H1 (cell line): ENCODE results near the gene CCDC12. TPM values are rescaled to one million over a fixed set of nuclear protein-coding genes. Genes with fewer than 3 reads are reported as not detected.

ENCODE experiments used
- CTCF ChIA-PET: fragments of 300-600 bp; sonication (Branson Sonifier 250); formaldehyde crosslinking; loops from one replicate; lab custom pipeline; 2021; ENCODE audit not compliant: partially characterized antibody; lab: Charles Lee
- POLR2A ChIA-PET: fragments of 300-600 bp; sonication (Branson Sonifier 250); formaldehyde crosslinking; loops from one replicate; lab custom pipeline; 2021; ENCODE audit warnings: inconsistent platforms; ENCODE audit not compliant: partially characterized antibody; lab: Charles Lee
- DNase-seq, 2 experiments: peaks; one replicate each; pipeline versions ENCODE4 v3.0.0 to v3.0.0-alpha.2; 2010 to 2022; ENCODE audit warnings: low spot score in 2 of 2, low read depth in 1 of 2, mixed read lengths in 1 of 2
- FAIRE-seq: peaks from 2 replicates; lab custom pipeline; 2011; peaks lifted over from hg19 to GRCh38; lab: Jason Lieb, UNC
- H2AFZ ChIP-seq: 2 replicates; pipeline ENCODE4 v1.8.1; 2012; ENCODE audit warnings: low read length, inconsistent platforms
- H2AK5ac ChIP-seq: 2 replicates; pipeline ENCODE4 v1.6.1; 2013; ENCODE audit warnings: low read depth, low read length
- H2BK120ac ChIP-seq: replicated peaks from 2 replicates; pipeline ENCODE3; 2013; ENCODE audit warnings: low read depth, low read length, inconsistent platforms
- H2BK12ac ChIP-seq: 2 replicates; pipeline ENCODE4 v1.6.1; 2013; ENCODE audit warnings: low read depth, low read length
- H2BK15ac ChIP-seq: 2 replicates; pipeline ENCODE4 v1.6.1; 2013; ENCODE audit warnings: low read length
- H2BK20ac ChIP-seq: 2 replicates; pipeline ENCODE4 v1.6.1; 2013; ENCODE audit warnings: low read length
- H2BK5ac ChIP-seq: 2 replicates; pipeline ENCODE4 v1.6.1; 2013; ENCODE audit warnings: low read depth, low read length
- H3K14ac ChIP-seq: 2 replicates; pipeline ENCODE4 v1.6.1; 2013; ENCODE audit warnings: inconsistent platforms; ENCODE audit not compliant: insufficient read length
- H3K18ac ChIP-seq: 2 replicates; pipeline ENCODE4 v1.6.1; 2013; ENCODE audit warnings: low read length; ENCODE audit errors: extremely low read depth
- H3K23ac ChIP-seq: 2 replicates; pipeline ENCODE4 v1.6.1; 2013; ENCODE audit warnings: inconsistent platforms; ENCODE audit not compliant: insufficient read length
- H3K23me2 ChIP-seq: 2 replicates; pipeline ENCODE4 v1.6.1; 2013; ENCODE audit warnings: low read depth, low read length
- H3K27ac ChIP-seq: 2 replicates; pipeline ENCODE4 v1.6.1; 2011; ENCODE audit warnings: low read depth, low read length, inconsistent platforms
- H3K27me3 ChIP-seq, 4 experiments: replicated peaks in 1 of 4; 1 replicate in 1 of 4; 2 replicates in 3 of 4; pipeline versions ENCODE4 v1.6.1 to v1.8.1; 2011 to 2013; ENCODE audit warnings: low read length in 3 of 4, mild to moderate bottlenecking in 3 of 4, inconsistent platforms in 2 of 4, mixed read lengths in 2 of 4, moderate library complexity in 1 of 4; ENCODE audit not compliant: control insufficient read depth in 3 of 4, insufficient read depth in 3 of 4; ENCODE audit errors: extremely low read depth in 1 of 4
- H3K36me3 ChIP-seq, 4 experiments: 2 replicates each; pipeline versions ENCODE4 v1.6.1 to v1.8.1; 2011 to 2013; ENCODE audit warnings: mild to moderate bottlenecking in 4 of 4, low read length in 3 of 4, moderate library complexity in 2 of 4, control low read depth in 1 of 4, inconsistent platforms in 1 of 4; ENCODE audit not compliant: insufficient read depth in 4 of 4, control insufficient read depth in 2 of 4
- H3K4ac ChIP-seq: replicated peaks from 2 replicates; pipeline ENCODE3; 2013; ENCODE audit warnings: low read length, low read depth, mixed read lengths, inconsistent platforms; ENCODE audit not compliant: insufficient read length
- H3K4me1 ChIP-seq, 4 experiments: replicated peaks in 1 of 4; 1 replicate in 1 of 4; 2 replicates in 3 of 4; pipeline versions ENCODE4 v1.6.1 to v1.8.1; 2011 to 2013; ENCODE audit warnings: low read length in 3 of 4, inconsistent platforms in 2 of 4, mixed read lengths in 1 of 4; ENCODE audit not compliant: insufficient read depth in 4 of 4, control insufficient read depth in 3 of 4
- H3K4me2 ChIP-seq, 2 experiments: 2 replicates each; pipeline versions ENCODE4 v1.6.1 to v1.8.1; 2011 to 2013; ENCODE audit warnings: low read depth in 2 of 2, low read length in 2 of 2, control low read depth in 1 of 2, inconsistent platforms in 1 of 2, mild to moderate bottlenecking in 1 of 2; ENCODE audit not compliant: insufficient read depth in 1 of 2
- H3K4me3 ChIP-seq, 4 experiments: fragments of 200-600, 300-600 bp in 1 of 4; sonication (generic), shearing (Covaris generic), sonication (Bioruptor Twin) in 1 of 4; 2 replicates each; pipeline versions ENCODE4 v1.5.1 to v1.8.1; 2011 to 2016; ENCODE audit warnings: low read length in 4 of 4, low read depth in 3 of 4, control low read depth in 2 of 4, inconsistent platforms in 2 of 4, mild to moderate bottlenecking in 2 of 4, mixed read lengths in 1 of 4, moderate library complexity in 1 of 4; ENCODE audit not compliant: insufficient read depth in 2 of 4; ENCODE audit errors: extremely low read depth in 1 of 4
- H3K56ac ChIP-seq: replicated peaks from 2 replicates; pipeline ENCODE3; 2013; ENCODE audit warnings: low read depth, mild to moderate bottlenecking, mixed read lengths, low read length, inconsistent platforms; ENCODE audit not compliant: insufficient read length
- H3K79me1 ChIP-seq: 2 replicates; pipeline ENCODE4 v1.6.1; 2013; ENCODE audit warnings: low read depth, low read length, control low read depth
- H3K79me2 ChIP-seq, 2 experiments: 2 replicates each; pipeline versions ENCODE4 v1.6.1 to v1.8.1; 2012 to 2013; ENCODE audit warnings: low read length in 2 of 2, mild to moderate bottlenecking in 2 of 2, inconsistent platforms in 1 of 2; ENCODE audit not compliant: insufficient read depth in 2 of 2, control insufficient read depth in 1 of 2
- H3K9ac ChIP-seq, 4 experiments: replicated peaks in 1 of 4; 1 replicate in 1 of 4; 2 replicates in 3 of 4; pipeline versions ENCODE4 v1.6.1 to v1.8.1; 2011 to 2013; ENCODE audit warnings: low read depth in 3 of 4, low read length in 3 of 4, control low read depth in 2 of 4, mild to moderate bottlenecking in 2 of 4, moderate library complexity in 2 of 4, inconsistent platforms in 1 of 4; ENCODE audit errors: extremely low read depth in 1 of 4
- H3K9me3 ChIP-seq, 2 experiments: 2 replicates each; pipeline versions ENCODE4 v1.6.1 to v1.8.1; 2012 to 2013; ENCODE audit warnings: mild to moderate bottlenecking in 2 of 2, moderate library complexity in 2 of 2, control low read depth in 1 of 2, inconsistent platforms in 1 of 2, low read depth in 1 of 2, low read length in 1 of 2, mixed read lengths in 1 of 2; ENCODE audit not compliant: insufficient read depth in 2 of 2
- H4K20me1 ChIP-seq, 2 experiments: replicated peaks in 1 of 2; 2 replicates each; pipeline versions ENCODE3 to v1.8.1; 2011 to 2013; ENCODE audit warnings: inconsistent platforms in 2 of 2, low read length in 2 of 2, mild to moderate bottlenecking in 1 of 2; ENCODE audit not compliant: insufficient read depth in 2 of 2, control insufficient read depth in 1 of 2
- H4K5ac ChIP-seq: 2 replicates; pipeline ENCODE4 v1.6.1; 2013; ENCODE audit warnings: low read length, low read depth, mixed read lengths, inconsistent platforms; ENCODE audit not compliant: insufficient read length
- H4K8ac ChIP-seq: 2 replicates; pipeline ENCODE4 v1.8.0; 2013; ENCODE audit warnings: mild to moderate bottlenecking, moderate library complexity, low read length, inconsistent platforms; ENCODE audit not compliant: insufficient read depth; ENCODE audit errors: extremely low read depth
- H4K91ac ChIP-seq: replicated peaks from 2 replicates; pipeline ENCODE3; 2013; ENCODE audit warnings: low read length, mixed read lengths, inconsistent platforms; ENCODE audit not compliant: insufficient read length
- GTF2F1 ChIP-seq: IDR thresholded peaks from 2 replicates; pipeline ENCODE4 v1.6.1; 2012; ENCODE audit warnings: low read depth, low read length, improper control_type of control experiment, borderline replicate concordance
- KDM4A ChIP-seq: IDR thresholded peaks from one replicate; pipeline ENCODE4 v1.7.1; 2012; ENCODE audit warnings: low read depth, mild to moderate bottlenecking, moderate library complexity, low read length, inconsistent platforms; ENCODE audit not compliant: severe bottlenecking
- RFX5 ChIP-seq: IDR thresholded peaks from 2 replicates; pipeline ENCODE4 v1.6.1; 2011; ENCODE audit warnings: low read depth, low read length, improper control_type of control experiment, borderline replicate concordance
- SRF ChIP-seq: IDR thresholded peaks from 2 replicates; pipeline ENCODE4 v1.6.1; 2011; ENCODE audit warnings: mild to moderate bottlenecking, low read depth, low read length, moderate library complexity
- TAF7 ChIP-seq: optimal IDR thresholded peaks from 2 replicates; pipeline ENCODE3; 2011; ENCODE audit warnings: low read depth, mild to moderate bottlenecking, inconsistent platforms, low read length, moderate library complexity, borderline replicate concordance
- whole genome bisulfite sequencing, 2 experiments: shearing (Covaris generic) in 1 of 2; methylation state at CpG; one replicate each; pipeline versions ENCODE4 v1.1.6 to v1.1.7; 2013 to 2015; ENCODE audit warnings: low lambda C conversion rate in 2 of 2, mixed read lengths in 2 of 2, inconsistent platforms in 1 of 2, low coverage in 1 of 2, missing lambda C conversion rate in 1 of 2; ENCODE audit not compliant: insufficient replicate concordance in 2 of 2, insufficient coverage in 1 of 2, insufficient read length in 1 of 2; ENCODE audit errors: extremely low coverage in 1 of 2, missing lambda C conversion rate in 1 of 2; 5-methylcytosine and 5-hydroxymethylcytosine counted together
- polyA plus RNA-seq, 7 experiments: library from polyadenylated mRNA; depleted of rRNA in 3 of 7; stranded (reverse) in 5 of 7; unstranded in 2 of 7; fragments of >200 nt in 5 of 7; fragments of 200-250 nt in 2 of 7; gene quantifications; 1 replicate in 5 of 7; 2 replicates in 1 of 7; 4 replicates in 1 of 7; pipeline versions ENCODE4 v1.2.1 to v1.2.3, GENCODE V29; 2011 to 2013; ENCODE audit warnings: missing spikeins in 2 of 7, mixed read lengths in 2 of 7
- total RNA-seq: library from RNA; stranded (reverse); fragmentation: NEBNext Ultra II Directional; extraction: Animal tissue kit (Norgen Biotek cat#: 25700); gene quantifications from 2 replicates; pipeline ENCODE4 v1.2.1, GENCODE V29; 2021
- TF ChIP-seq, protein P1 (sequence below): IDR thresholded peaks from 2 replicates; pipeline ENCODE4 v1.6.1; 2012; ENCODE audit warnings: low read length, inconsistent platforms
- TF ChIP-seq, protein P2 (sequence below): IDR thresholded peaks from 2 replicates; pipeline ENCODE4 v1.6.1; 2012; ENCODE audit warnings: inconsistent platforms

CCDC12 gene
- total and polyA plus RNA-seq, 2 of the 8 experiments (the other 6 are each of a cell fraction or from before 2014, with no cell fraction given), result 29.5 to 41.3 TPM

DNA sequence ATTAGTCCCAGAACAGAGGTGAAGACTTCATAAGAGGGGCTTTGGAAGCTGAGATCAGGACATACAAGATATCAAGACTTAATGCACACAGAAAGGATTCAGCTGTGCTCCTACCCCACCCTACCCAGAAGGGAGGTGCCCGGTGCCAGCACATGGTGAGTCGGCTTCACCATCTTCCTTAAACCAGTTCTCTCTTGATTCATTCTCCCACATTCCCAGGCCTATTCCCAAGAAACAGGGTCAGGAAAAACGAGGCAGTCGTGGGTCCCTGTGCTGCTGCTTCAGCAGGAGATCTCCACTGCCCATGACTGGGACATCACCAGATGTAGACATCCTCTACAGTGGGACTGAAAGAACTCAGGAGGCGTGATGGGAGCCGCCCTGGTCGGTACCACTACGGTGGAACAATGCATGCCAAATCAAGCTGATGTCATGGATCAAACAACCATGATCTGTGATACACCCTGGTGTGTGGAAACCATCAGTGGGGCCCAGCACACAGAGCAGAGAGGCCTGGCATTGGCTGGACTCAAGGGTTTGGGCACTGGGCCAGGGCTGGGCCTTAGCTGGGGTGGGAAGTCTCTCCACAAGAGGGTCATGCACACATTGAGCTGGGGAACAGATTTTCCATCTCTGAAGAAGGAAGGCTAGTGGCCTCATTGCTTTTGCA, 41.9 kb downstream of the CCDC12 start:
- H3K27ac ChIP-seq, result peak overlapping the region; percentile 53; the same call in 1 of the 2 replicates
- ChIA-PET POLR2A (interaction anchor here (1.2 to 1.6 kb wide), 2 partner anchors 9 to 45 kb away, joined by 4 read pairs; partner anchors contain the start of gene NBEAL2), CTCF (interaction anchor here (0.6 to 11.0 kb wide), 11 partner anchors 13 to 85 kb away, joined by 3 to 99 read pairs (median 5); partner anchors contain the start of gene NBEAL2)
- H2AFZ ChIP-seq, result no peak overlapping the region
- H4K8ac ChIP-seq, result peak overlapping the region; percentile 36; the same call in 1 of the 2 replicates
- no peak overlapping the region for H2BK120ac ChIP-seq
- H3K4me1 ChIP-seq, result peaks cover 4 to 14% (median 10%) of the 10 kb centered on the region in 4 experiments; a peak in 6 of 7 replicates
- H3K23me2 ChIP-seq, result no peaks in the 10 kb centered on the region
- no peak overlapping the region for H4K91ac ChIP-seq
- H3K18ac ChIP-seq, result no peak overlapping the region
- FAIRE-seq (no peak), DNase-seq (no peak)
- no peak overlapping the region; a peak in 1 of 7 replicates for H3K9ac ChIP-seq
- H3K79me2 ChIP-seq, result peaks cover 0 to 47% of the 10 kb centered on the region in 2 experiments; a peak in 1 of 4 replicates
- H3K23ac ChIP-seq, result no peak overlapping the region
- peak overlapping the region; percentile 8; the same call in 1 of the 2 replicates for H2BK15ac ChIP-seq
- peak overlapping the region; percentile 68; the same call in 1 of the 2 replicates for H2BK12ac ChIP-seq
- H2BK5ac ChIP-seq, result peak overlapping the region; percentile 78; the same call in 1 of the 2 replicates
- H3K56ac ChIP-seq, result no peak overlapping the region
- peaks cover 21% of the 10 kb centered on the region for H3K79me1 ChIP-seq
- H3K4ac ChIP-seq, result no peak overlapping the region
- no peak overlapping the region for H3K4me3 ChIP-seq
- H3K9me3 ChIP-seq, result no peaks in the 10 kb centered on the region
- peaks cover 0 to 15% (median 1%) of the 10 kb centered on the region in 4 experiments; a peak in 6 of 8 replicates for H3K36me3 ChIP-seq
- H3K27me3 ChIP-seq, result no peaks in the 10 kb centered on the region
- 87% methylated on average over 8 of the region's 8 CpGs; no CpG with 5 or more reads in 1 of the 2 experiments for WGBS, 2 experiments
- no peak overlapping the region for H2AK5ac ChIP-seq
- H2BK20ac ChIP-seq, result 0 out of 2 replicates have a peak overlapping the region, but pooled peaks have one; percentile 43
- peaks cover 14 to 25% of the 10 kb centered on the region in 2 experiments for H4K20me1 ChIP-seq
- no peak overlapping the region for H4K5ac ChIP-seq
- no peak overlapping the region for H3K14ac ChIP-seq
- 0 out of 4 replicates have a peak overlapping the region, but pooled peaks of 1 of the 2 experiments have one; percentile 4 for H3K4me2 ChIP-seq
- TF ChIP-seq GTF2F1, result no peak
- TF ChIP-seq, protein P1, sequence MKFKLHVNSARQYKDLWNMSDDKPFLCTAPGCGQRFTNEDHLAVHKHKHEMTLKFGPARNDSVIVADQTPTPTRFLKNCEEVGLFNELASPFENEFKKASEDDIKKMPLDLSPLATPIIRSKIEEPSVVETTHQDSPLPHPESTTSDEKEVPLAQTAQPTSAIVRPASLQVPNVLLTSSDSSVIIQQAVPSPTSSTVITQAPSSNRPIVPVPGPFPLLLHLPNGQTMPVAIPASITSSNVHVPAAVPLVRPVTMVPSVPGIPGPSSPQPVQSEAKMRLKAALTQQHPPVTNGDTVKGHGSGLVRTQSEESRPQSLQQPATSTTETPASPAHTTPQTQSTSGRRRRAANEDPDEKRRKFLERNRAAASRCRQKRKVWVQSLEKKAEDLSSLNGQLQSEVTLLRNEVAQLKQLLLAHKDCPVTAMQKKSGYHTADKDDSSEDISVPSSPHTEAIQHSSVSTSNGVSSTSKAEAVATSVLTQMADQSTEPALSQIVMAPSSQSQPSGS, result no peak
- TF ChIP-seq, protein P2, sequence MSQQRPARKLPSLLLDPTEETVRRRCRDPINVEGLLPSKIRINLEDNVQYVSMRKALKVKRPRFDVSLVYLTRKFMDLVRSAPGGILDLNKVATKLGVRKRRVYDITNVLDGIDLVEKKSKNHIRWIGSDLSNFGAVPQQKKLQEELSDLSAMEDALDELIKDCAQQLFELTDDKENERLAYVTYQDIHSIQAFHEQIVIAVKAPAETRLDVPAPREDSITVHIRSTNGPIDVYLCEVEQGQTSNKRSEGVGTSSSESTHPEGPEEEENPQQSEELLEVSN, result no peak
- TF ChIP-seq KDM4A, result no peak
- TF ChIP-seq SRF, result no peak
- TF ChIP-seq RFX5, result no peak
- no peak for TF ChIP-seq TAF7
